GM21515 (cell line): Measurements from ENCODE around the gene ZNF462.
"Not testable (repeated sequence)": the region's sequence is repeated elsewhere in the genome, so short reads cannot be mapped to it uniquely, and the experiment has no call there.

Source experiments
- ATAC-seq: cut with Tn5 transposase; IDR thresholded peaks from one replicate; pipeline ENCODE4 v1.9.1; 2021; ENCODE audit not compliant: unreplicated experiment

ZNF462 gene, protein sequence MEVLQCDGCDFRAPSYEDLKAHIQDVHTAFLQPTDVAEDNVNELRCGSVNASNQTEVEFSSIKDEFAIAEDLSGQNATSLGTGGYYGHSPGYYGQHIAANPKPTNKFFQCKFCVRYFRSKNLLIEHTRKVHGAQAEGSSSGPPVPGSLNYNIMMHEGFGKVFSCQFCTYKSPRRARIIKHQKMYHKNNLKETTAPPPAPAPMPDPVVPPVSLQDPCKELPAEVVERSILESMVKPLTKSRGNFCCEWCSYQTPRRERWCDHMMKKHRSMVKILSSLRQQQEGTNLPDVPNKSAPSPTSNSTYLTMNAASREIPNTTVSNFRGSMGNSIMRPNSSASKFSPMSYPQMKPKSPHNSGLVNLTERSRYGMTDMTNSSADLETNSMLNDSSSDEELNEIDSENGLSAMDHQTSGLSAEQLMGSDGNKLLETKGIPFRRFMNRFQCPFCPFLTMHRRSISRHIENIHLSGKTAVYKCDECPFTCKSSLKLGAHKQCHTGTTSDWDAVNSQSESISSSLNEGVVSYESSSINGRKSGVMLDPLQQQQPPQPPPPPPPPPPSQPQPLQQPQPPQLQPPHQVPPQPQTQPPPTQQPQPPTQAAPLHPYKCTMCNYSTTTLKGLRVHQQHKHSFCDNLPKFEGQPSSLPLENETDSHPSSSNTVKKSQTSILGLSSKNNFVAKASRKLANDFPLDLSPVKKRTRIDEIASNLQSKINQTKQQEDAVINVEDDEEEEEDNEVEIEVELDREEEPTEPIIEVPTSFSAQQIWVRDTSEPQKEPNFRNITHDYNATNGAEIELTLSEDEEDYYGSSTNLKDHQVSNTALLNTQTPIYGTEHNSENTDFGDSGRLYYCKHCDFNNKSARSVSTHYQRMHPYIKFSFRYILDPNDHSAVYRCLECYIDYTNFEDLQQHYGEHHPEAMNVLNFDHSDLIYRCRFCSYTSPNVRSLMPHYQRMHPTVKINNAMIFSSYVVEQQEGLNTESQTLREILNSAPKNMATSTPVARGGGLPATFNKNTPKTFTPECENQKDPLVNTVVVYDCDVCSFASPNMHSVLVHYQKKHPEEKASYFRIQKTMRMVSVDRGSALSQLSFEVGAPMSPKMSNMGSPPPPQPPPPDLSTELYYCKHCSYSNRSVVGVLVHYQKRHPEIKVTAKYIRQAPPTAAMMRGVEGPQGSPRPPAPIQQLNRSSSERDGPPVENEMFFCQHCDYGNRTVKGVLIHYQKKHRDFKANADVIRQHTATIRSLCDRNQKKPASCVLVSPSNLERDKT (N-terminal part only)

DNA sequence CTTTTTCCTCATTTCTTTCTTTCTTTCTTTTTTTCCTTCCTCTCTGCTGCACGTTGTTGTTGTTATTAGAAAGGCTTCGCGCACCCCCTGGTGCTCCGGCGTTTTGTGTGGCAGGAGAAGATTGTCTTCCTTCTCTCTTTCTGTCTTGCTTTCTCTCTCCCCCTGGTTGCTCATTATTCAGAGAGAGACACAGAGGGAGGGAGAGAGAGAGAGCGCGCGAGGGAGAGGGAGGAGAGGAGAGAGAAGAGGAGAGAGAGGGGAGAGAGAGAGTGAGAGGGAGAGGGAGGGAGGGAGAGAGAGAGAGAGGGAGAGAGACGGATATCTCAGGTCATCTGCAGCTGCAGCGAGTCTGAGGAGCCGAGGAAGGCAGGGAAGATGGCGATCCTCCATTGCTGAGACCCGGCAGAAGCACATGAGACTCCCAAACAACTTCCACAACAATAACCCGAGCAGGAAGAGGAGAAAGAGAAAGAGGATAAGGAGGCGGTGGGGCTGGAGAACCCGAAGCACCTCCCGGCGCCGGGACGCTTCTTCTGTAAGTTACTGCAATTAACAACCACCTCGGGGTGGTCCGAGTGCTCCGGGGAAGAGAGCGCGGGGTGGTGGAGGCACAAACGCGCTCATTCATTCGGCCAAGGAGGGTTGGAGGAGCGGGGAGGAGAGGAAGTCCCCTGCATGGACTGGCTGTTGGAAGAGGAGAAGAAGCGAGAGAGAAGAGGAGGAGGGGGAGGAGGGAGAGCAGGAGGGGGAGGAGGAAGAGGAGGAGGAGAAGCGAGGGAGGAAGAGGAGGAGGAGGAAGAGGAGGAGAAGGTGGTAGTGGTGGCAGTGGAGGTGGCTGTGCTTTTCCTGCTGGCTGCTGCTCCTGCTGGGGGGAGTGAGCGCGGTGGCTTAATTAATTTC is at the start of gene ZNF462:
TSS of gene ZNF462 (plus strand) at position 346 of the 900 bp plus-strand sequence. CDS start 60,218 bp downstream, outside the sequence.
- no peak for ATAC-seq

DNA sequence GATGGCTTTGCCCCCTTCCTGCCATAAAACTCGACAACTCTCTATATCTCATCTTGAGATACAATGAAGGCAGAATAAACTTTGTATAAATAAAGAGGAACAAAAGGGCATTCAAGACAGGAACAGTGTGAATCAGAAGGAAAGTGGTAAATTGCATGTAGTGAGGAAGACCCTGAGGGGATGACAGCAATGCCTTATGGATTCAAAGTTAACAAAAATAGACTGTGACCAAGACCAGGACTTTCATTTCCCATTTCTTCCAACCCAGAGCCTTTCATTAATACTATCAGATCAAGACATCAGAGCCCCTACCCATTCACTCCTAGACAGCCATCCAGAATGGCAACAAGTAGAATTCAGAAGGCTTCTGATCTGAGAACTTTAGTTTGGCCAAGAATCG is 46.4 kb upstream of the ZNF462 start:
- no peak for ATAC-seq

DNA sequence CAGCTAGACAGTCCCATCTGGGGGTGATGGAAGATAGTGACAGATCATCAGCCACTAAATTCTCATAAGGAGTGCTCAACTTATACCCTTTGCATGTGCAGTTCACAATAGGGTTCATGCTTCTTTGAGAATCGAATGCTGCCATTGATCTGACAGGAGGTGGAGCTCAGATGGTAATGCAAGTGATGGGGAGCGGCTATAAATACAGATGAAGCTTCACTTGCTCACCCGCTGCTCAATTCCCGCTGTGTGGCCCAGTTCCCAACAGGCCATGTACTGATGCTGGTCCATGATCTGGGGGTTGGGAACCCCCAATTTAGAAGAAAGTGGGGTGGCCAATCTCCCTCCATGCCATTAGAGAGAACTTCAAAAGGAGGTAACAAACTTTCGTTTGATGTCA is 44.9 kb upstream of the ZNF462 start:
- ATAC-seq: no peak

DNA sequence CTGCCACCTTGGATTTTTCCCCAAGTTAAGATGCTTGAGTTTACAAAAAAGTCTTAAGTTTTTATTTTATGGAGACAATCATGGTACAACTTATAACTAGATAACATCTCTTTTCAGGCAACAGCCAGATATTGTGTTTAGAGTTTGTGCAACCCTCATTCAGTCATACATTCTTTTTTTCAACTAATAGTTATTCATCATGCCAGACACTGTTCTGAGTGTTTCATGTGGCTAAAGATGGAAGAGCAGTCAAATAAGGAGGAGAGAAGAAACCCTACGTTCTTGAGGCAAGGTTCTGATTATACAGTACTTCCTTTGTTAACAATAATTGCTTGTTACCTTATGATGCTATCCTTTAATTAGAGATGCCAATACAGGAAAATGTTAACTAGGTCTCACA is 42.1 kb upstream of the ZNF462 start:
- no peak for ATAC-seq

DNA sequence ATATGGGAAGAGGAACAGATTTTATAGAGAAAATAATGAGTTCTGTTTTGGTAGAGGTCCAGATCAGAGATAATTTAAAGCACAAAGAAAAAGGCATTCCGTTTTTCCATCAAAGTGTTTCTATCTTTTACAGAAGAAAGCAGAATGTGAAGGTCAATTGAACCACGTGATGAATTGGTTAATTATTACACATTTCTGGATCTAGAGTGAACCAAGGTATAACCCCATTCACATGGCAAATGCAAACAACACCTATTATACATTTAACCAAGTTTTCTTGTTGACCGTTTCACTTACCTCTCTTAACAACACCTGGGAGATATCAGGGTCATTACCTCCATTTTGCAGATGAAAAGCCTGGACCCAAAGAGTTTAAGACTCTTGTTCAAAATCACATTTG is 34.9 kb upstream of the ZNF462 start:
- ATAC-seq: no peak

DNA sequence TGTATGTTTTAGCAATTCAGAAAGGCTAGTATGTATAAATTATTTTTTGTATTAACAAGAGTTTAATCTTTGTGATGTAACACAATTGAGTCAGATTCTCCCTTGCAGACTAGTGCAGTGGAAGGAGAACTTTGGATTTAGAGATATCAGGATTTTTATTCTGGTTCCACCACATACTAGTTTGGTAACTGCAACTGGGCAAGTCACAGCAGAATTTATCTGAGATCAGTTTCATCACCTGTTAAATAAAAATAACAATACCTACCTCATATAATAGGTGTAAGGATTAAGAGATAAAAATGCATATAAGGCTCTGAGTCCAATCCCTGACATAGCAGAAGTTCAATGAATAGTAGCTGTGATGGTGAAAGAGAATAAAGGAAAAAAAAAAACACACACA is 34.0 kb upstream of the ZNF462 start:
- no peak for ATAC-seq

DNA sequence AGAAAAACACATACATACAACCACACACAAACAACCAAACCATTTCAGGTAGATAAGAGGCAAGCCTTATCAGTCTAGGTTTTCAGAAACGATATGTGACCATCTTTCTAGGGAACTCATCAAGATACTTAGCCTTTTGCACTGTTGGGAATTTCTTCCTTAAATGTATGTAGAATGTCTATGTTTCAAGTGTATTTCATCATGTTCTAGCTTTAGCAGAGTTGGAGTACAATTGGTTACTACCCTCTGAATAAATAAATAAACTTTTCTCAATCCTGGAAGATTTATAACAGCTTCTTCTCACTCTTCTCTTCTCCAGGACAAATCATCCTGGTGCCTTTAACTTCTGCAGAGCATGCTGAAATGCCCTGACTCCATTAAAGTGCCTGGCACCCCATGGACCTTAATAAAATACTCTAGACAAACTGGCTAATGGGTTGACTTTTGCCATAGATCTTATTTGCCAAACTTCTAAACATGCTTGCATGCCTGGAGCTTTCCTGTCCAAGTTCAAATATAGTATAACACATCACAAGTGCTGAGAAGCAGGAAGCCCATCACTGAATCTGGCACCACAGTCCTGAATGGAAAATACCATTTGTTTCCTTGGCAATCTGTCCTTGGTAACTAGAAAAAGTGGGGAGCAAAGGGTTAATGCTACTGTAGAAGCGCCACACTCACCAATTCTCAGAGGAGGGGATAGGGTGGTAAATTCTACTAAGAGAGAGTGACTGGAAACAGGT is 33.1 kb upstream of the ZNF462 start:
- no peak for ATAC-seq

DNA sequence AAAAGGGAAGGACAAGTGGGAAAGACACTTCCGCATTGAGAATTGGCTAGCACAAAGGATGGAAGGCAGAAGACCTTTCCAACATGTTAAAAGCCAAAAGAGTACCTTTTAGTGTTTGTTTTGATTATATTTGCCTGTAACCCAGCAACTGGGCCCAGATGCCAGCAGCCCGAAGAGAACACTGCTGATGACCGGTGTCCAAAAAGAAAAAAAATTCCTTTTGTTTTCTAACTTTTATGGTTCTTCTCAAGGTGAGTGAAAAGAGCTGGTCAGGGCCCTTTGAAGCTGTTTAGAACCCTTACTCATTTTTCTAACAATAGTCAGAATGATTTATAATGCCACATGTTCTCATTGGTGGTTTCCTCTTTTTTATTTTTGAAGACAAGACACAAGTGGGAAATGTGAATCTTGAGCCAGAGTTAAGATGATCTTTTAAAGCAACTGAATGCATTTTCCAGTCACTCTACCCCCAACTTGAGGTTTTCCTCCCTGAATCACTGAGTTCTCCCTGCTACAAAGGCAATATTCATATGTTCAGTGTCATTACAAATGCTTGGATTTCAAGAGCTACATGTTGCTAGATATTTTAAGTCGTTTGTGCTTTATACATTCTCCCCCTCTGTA is 32.3 kb upstream of the ZNF462 start:
- ATAC-seq: no peak

DNA sequence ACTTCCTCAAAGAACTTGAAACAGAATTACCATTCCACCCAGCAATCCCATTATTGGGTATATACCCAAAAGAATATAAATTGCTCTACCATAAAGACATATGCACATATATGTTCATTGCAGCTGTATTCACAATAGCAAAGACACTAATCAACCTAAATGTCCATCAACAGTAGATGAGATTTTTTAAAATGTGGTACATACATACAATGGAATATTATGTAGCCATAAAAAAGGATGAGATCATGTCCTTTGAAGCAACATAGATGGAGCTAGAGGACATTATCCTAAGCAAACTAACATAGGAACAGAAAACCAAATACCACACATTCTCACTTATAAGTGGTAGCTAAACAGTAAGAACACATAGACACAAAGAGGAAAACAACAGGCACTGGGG is 28.1 kb upstream of the ZNF462 start:
- ATAC-seq: no peak

DNA sequence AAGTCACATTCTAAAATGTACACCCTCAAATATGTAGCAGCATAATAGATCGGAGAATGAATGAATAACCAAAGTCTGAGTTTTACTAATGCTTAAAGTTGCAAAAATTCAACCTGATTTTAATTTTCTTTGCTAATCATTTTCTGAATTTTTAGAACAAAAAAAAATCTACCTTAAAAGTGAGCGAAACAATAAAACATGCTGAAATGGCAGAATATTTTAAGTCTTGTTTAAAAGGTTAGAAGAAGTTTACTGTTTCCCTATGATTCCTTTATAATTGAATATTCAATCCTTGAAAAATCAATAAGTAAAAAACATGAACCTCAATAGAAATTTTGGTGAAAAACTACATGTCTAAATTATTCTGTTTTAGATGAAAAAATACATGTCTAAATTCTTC is 27.1 kb upstream of the ZNF462 start:
- no peak for ATAC-seq

DNA sequence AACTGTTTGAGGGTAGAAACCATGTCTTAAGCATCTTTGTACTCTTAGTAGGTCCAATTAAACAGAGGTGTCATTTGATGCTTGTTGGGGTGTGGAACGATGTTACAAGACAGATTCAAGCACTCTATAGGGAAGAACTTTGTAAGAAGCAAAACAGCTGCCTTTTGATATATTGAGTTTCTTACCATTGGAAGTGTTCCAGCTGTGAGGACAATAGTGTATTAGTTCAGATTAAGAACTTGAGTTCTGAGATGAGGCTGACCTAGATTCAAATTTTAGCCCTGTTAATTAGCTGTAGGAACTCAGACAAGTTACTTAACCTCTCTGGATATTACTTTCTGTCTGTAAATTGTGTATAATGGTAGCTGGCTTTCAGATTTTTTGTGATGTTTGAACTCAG is 19.6 kb upstream of the ZNF462 start:
- no peak for ATAC-seq

DNA sequence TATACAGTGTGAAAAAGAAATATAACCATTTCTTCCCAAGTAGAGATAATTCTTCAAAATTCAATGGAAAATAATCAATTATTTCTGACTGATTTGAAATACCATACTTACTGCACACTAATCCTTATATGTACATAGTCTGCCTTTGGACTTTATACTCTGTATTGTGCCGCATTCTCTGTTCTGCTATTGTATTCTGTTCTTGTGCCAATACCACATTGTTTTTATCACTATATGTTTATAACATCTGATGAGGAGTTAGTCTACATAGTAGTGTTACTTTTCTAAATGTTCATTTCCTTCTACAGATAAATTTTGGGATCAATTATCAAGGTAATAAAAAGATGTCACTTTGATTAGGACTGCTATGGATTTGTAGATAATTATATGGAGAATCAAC is 16.7 kb upstream of the ZNF462 start:
- no peak for ATAC-seq

DNA sequence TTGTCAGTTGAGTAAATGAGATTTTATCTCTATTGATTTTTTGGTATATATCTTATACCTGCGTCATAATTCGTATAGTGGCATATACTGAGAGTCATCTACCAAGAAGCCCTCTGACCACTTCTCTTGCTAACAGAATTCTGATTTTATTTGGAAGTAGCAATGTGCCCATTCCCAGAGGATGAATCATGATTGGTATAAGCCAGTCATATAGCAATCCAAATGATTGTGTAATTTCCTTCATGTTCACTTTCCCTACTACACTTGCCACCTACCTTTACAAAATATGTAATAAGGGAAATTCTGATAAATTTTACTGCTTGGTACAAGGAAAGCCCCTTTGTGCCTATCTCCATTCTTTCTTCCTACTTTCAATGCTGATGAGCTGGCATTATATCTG is 16.1 kb upstream of the ZNF462 start:
- ATAC-seq: no peak

DNA sequence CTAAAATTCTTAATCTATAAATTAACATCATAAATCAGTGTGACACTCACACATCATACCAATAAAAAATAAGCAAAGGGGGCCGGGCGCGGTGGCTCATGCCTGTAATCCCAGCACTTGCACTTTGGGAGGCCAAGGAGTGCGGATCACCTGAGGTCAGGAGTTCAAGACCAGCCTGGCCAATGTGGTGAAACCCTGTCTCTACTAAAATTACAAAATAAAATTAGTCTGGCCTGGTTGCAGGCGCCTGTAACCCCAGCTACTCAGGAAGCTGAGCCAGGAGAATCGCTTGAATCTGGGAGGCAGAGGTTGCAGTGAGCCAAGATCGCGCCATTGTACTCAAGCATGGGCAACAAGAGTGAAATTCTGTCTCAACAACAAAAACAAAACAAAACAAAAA is 11.3 kb upstream of the ZNF462 start:
- not testable (repeated sequence) for ATAC-seq

DNA sequence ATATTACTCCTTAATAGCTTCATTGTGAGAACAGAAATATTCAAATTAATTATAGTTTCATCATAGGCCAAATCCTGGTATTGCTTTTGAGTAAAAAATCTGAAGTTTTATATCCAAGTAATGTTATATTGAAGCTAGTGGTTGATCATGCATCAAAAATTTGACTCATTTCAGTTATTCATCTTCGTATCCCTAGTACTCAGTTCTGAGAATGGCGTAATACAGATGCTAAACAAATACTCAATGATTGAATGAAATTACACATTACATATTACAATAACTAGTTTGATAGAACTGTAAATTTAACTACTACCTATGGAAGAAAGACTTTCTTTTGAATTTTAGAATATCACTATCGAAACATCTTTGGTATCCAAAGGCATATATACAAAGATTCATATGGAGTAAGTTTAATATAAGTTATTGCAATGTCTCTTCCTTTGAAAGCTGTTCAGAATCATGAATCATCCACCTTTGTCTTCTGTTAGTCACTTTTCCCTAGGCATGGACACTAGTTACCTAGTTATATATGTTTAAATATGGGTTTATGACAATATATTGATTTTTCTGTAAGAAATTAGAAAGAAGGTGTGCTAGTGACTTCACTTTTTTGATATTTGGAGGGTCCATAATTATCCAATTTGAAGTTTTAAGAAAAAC is 5.0 kb upstream of the ZNF462 start:
- ATAC-seq: no peak

DNA sequence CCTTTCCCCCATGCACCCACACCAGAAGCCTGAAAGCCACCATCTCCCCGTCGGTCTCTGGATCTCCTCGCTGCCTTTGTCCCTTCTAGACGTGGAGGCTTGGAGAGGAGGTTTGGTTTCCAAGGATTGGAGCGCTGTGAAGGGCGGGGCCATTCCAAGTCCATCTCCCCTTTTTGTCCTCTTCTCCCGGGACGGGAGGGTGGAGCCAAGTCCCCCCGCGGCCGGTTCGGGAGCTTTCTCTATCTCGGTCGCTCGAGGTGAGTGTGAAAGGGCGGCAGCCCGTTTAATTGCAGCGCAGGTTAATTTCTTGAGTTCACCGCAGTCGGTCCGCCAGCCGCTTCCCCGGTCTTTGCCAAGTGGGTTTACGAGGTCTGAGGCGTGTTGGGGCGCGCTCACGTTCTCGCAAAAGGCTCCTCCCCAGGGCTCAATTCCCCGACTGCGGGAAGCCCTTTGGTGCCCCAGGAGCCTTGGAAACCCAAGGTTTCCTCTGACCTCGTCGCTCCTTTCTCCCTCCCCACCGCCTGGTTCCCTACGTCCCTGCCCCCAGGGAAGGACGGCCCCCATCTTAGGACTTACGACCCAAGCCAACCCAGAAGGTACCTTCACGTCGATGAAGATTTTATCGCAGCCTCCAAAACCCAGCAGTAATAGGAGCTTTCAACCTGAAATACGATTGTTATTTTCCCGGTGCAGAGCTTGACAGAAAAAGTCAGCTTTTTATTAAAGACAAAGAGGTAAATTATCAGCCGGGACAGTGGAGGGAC is 2.8 kb upstream of the ZNF462 start:
- no peak for ATAC-seq

DNA sequence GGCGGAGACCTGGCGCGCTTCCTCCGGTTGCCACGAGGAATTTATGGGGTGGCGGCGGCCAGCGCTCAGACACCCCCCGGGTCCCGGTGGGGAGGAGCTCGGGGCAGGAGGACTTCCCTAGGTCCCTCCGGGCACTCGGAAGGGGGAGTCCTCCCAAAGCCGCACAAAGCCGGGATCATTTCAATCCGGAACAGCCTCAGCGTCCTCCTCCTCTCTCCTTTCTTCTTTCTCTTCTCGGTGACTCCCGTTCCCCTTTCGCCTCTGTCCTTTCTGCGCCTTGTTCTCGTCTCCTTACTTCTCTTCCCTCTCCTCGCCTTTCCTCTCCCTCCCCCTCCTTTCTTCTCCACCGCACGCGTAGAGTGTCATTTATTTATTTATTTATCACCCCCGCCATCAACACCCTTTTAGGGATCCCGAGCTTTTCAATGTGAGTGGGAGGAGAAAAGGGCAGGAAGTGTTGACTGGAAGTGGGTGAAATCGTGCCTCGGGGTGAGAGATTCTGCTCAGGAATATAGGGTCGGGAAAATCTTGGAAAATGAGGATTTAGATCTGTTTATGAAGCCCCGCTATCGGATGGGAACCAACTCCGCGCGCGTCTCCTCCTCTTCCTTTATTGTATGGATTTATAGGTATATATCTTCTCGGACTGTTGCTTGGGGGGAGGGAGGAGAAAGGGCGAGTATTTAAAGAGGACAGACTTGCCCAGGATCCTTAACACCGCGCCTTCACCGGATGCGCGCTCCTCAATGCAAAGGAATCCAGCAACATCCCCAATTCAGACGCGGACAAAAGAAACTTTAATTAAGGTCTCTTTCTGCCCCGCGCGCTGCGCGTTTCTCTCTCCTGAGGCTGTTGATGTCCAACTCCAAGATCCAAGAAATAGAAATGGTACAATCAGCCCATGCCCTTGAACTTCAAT is 2.0 kb upstream of the ZNF462 start:
- no peak for ATAC-seq
